Measurements from ENCODE around the gene SEC11A. TPM values are rescaled to one million over a fixed set of nuclear protein-coding genes. Genes with fewer than 3 reads are reported as not detected.
"Not testable (repeated sequence)": the region's sequence is repeated elsewhere in the genome, so short reads cannot be mapped to it uniquely, and the experiment has no call there.

SEC11A gene
- polyA plus RNA-seq, 10 donors = 275 to 352 (median 300) TPM

DNA sequence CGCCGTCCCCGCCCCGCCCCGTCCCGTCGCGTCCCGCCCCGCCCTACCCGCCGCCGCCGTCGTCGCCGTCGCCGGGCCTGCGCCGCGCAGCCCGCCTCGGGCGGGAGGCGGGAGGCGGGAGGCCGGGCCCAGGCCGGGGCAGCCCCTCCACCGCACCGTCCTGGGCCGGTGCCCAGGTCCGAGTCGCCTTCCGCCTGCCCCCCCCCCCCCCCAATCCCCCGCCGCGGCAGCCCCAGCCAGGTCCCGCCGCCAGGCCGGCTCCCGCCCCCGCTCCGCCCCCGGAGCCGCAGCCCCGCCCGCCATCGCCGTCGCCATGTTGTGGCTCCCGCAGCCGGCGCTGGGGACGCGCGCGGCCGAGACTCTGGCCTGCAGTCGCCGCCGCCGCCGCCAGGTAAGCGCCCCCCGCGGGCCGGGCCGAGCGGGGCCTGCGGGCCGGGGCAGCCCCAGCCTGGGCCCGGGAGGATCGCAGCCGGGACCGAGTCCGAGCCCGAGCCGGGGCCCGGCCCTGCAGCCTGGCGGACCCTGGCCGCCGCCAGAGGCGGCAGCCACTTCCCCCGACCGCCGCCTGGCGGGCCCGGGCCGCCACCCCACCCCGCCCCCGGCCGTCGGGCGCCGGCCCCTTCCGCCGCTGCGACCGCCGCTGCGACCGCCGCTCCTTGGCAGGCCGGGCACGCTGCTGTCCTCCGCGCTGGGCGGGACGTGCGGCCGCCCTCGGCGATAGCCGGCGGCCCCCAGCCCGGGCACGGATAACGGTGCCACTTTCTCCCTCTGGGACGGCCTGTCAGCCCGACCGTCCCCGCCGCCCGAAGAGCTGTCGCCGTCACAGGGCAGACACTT is 32.6 kb upstream of the SEC11A start, which contains the start of gene ZNF592:
TSS of gene ZNF592 (plus strand) at position 319 of the 837 bp plus-strand sequence. CDS start 34,084 bp downstream, outside the sequence.
- peak; percentile 74 to 90 (median 89) for DNase-seq

DNA sequence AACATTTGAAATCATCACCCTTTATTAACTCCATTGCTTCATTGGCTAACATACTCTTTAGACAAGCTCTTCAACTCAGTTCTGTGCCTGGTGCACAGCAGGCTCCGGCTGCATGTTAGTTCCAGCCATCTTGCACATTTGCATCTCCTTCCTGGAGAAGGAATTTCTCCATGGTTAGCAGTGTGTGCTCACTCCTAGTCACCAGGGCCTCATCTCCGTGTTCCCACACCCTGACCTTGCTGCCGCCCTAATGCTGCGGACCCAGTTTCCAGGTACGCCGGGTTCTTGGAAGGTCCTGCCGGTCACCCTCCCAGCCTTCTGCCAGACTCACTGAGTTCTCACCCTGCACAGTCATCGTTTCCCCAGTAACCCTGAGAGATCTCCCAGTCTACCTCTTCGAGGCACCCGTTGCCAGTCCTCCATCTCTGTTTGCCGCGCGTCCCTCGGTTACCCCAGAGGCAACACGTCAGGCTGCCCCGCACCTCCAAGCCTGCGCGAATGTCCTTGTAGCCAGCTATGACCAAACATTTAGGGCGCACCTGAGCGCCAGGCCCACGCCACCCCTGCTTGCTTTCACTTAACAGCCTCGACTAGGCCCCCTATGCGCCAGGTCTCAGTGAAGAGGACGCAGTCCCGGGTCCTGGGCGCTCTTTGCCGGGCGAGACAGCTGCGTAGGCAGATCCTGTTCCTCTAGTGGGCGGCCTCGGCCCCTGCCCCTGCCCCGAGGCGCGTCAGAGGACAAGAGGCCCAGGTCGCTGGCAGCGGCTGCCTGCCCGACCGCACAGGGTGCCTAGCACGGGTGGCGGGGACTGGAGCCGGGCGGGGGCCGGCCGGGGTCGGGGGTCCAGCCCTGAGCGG is 31.7 kb upstream of the SEC11A start:
- DNase-seq = peak; percentile 68 to 93 (median 72)

DNA sequence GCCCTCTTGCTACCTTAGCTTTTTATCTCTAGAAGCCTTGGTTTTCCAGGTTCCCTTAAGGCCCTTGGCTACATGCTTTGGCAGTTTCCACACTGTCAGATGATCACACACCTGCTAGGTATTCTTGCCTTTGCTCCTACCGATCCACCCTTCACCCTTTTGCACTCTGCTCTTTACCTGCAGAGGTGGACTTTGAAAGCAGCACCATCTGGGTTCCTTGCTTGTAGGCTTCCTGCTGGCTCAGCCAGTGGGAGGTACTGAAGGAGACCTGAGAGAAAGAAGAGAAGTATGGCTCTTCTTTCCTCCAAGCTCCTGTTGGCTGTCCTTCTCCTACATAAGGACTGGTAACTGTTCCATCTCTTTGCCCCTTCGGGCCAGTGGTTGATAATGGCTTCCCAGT is 25.2 kb upstream of the SEC11A start:
- DNase-seq = no peak

DNA sequence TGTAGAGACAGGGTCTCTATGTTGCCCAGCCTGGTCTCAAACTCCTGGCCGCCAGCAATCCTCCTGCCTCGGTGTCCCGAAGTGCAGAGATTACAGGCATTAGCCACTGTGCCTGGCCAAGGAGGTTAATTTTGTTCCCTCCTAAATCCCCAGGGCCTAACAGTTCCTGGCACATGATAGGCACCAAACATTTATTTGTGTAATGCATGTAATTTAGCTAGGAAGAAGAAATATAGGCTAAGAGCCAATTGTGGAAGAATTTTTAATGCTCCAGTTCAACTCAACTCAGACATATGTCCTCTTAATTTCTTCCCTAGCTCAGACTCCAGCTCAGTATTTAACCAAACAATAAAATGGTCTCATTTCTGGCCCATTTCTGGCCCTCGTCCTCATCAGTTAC is 24.8 kb upstream of the SEC11A start:
- no peak for DNase-seq

DNA sequence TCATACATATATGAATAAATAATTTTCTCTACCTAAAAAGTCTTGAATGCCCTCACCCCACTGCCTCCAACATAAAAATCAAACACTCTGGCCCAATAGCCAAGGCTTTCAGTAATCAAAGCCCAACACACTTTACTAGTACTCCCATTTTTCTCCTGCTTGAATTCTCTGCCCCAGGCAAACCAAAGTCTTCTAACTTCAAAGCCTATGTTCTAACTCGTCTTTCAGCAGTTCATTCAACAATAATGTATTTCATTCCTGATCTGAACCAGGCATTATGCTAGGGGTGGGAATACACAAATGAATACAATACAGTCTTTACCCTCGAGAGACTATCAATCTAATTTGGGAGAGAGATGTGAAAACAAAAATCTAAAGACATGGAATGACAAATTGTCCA is 21.1 kb upstream of the SEC11A start:
- DNase-seq = no peak

DNA sequence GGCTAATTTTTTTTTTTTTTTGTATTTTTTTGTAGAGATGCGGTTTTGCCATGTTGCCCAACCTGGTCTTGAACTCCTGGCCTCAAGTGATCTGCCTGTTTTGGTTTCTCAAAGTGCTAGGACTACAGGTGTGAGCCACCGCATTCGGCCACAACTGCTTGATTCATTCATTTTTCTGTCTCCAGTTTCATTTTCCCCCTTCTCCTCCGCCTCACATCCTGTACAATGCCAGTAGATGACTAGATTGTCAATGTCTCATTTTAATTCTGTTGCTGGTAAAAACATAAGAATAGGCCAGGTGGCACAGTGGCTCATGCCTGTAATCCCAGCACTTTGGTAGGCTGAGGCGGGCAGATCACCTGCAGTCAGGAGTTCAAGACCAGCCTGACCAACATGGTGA is 20.4 kb upstream of the SEC11A start:
- DNase-seq = no peak

DNA sequence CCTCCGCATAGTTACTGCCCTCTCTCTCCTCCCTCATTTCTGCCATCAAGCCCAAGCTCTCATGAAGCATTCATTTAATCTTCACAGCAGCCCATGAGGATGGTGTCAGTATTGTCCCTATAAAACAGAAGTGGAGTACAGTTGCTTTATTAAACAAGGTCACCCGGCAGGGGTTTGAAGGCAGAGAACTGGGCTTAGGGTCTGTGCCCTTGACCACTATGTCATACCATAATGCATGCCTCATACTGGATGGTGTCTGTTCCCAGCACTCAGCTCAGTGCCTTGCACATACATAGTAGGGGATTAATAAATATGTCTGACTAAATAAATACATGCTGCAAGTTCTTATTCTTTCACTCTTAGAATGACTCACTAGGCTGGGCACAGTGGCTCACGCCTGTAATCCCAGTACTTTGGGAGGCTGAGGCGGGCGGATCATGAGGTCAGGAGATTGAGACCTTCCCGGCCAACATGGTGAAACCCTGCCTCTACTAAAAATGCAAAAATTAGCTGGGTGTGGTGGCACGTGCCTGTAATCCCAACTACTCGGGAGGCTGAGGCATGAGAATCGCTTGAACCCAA is 19.6 kb upstream of the SEC11A start:
- DNase-seq = not testable (repeated sequence)

DNA sequence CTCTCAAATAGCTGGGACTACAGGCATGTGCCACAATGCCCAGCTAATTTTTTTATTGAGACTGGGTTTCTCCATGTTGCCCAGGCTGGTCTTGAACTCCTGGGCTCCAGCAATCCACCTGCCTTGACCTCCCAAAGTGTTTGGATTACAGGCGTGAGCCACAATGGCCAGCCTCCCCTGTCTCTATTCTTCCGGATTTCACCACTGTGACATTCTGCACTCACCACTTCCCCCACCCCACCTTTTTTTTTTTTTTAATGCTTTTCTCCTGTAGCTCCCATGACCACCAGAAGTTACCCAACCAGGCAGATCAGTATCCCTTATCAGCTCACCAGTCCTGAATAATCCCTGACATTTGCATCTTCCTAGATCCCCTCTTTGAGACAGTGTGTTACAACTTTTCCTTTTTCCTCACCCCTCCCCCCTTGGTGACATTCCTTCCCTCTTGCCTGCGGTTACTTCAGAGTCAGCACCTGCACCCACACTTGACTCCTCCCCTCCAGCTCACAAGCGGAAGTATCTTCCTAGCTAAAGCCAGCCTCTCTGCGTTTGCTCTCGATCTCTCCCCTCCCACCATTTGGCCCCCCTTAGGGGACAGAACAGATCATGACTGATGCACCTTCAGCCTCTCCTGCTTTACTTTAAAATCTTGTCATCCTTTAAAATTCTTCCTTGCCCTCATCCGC is 19.0 kb upstream of the SEC11A start:
- peak in 2 of 3 donors; percentile 26 to 52 for DNase-seq

DNA sequence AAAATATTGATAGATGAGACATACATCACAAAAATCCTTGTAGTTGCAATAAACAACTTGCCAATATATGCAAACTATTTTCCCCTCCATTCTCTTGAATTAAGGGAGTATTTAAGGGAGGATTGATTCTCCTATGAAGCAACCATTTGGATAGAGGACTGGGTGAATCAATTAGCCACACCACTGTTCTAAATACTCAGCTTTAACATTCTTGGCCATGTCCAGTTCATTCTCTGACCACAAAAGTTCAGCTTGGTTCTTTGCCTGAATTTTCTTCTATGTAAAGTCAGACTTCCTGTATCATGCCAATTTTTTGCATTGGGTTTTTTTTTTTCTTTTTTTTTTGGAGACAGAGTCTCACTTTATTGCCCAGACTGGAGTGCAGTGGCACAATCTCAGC is 15.8 kb upstream of the SEC11A start:
- peak in 1 of 3 donors; percentile 23 for DNase-seq

DNA sequence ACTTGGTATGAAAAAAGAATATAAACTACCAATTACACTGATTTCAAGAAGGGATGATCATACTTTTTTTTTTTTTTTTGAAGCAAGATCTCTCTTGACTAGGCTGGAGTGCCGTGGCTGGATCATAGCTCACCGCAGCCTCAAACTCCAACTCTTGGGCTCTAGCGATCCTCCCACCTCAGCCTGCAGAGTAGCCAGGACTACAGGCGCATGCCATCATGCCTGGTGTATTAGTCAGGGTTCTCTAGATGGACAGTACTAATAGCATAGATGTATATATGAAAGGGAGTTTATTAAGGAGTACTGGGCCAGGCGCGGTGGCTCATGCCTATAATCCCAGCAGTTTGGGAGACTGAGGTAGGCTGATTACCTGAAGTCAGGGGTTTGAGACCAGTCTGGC is 11.5 kb upstream of the SEC11A start:
- DNase-seq = no peak

DNA sequence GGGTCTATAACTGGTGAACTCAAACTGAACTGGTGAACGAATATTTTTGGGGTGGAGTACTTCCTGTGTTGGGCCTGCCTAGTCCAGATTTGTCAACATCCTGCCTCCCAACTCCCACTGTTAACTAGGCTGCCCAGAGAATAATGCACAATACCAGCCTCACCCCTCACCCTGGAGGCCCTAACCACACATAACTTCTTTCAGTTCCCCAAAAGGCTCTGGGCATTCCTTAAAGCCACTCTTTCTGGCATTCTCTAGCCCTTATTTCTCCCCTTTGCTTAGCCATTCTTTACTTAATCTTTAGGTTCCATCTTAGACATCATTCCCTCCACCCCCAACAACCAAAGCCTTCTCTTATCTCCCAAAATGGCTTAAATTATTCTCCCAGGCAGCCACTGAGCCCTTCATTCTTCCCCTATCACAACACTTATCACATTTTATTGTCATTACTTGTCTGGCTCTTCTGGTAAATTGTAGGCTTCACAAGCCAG is 9.1 kb upstream of the SEC11A start:
- peak in 2 of 3 donors; percentile 22 to 29 for DNase-seq

DNA sequence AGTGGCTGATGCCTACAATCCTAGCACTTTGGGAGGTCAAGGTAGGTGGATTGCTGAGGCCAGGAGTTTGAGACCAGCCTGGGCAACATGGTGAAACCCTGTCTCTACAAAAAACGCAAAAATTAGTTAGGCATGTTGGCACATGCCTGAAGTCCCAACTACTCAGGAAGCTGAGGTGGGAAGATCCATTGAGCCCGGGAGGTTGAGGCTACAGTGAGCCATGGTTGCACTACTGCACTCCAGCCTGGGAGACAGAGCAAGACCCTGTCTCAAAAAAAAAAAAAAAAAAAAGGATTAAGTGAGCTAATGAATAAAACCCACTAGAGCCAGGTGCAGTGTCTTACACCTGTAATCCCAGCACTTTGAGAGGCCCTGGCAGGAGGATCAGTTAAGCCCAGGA is 6.7 kb upstream of the SEC11A start:
- DNase-seq = no peak

DNA sequence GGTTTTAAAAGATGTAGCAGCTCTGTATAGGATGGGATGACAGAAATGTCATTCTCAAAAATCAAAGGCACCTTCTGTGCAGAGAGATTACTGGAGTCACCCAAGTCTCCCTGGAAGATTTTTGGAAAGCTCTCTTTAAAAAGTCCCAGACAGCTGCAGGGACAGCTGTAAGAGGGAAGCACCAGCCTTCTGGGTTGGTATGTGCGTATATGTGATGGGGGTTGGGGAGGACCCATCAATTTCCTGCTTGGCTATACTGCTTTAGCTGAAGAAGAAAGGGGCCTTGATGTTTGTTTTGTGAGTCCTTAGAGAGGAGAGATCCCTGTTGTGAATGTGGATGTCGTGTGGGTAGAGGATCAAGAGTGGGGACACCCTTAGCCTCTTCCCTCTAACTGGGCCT is 5.4 kb upstream of the SEC11A start:
- DNase-seq = peak in 2 of 3 donors; percentile 18 to 22

DNA sequence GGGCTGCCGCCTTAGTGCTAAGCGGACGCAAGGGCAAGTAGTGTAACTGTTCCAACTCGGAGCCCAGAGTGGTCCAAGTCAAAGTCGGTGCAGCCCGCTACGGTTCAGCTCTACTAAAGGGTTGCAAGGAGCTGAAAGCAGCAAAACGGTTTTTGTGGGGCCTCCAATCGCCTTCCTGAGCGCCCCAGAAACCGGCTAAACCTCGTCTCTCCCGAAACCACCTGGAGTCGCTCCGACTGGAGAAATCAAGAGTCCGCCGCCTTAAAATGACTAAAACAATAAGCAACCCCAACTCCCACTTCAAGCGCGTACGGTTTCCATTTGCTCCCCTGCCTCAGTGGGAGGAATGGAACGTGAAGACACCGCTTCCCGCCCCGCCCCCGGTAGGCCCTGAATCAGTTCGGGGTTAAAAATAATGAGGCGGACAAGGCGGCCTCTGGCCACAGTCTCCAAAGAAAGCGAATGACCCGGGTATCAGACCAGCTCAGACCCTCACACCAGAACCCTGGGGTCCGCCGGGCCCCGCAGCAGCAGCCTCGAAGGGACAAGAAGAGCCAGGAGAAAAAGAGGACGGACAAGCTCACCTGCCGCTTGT is 401 bp downstream of the SEC11A start:
- peak in 1 of 3 donors; percentile 14 for DNase-seq

DNA sequence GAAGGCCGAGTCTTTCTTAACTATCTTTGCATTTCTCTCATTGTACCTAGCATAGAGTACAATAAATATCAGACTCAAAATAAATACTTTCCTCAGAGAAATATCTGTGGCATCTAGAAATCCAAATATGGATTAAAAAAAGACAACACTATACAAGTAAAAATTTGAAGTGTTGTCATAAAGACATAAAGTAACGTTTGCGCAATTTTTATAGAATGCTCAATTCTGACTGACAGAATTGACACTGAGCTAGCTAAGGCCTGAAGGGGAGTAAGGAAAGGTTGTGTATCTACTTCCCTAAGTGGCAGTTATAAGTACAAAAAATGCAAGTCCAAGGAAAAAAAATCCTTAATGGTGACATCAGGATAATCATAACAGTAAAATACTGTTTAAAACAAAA is 1.1 kb downstream of the SEC11A start:
- DNase-seq = no peak

DNA sequence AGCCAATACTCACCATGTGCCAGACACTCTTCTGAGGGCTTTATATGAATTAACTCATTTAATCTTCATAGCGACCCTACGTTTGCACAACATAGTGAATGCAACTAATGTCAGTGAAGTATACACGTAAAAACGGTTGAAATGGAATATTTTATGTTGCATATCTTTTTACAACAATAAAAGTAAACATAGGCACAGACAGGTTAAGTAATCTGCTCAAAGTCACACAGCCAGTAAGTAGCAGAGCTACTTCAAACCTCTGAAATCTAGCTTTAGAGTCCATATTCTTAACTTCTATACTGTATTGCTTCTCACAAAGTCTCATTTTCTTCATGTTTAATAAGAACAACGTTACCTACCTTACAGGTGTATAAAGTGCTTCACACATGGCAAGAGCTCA is 1.6 kb downstream of the SEC11A start:
- DNase-seq = no peak

DNA sequence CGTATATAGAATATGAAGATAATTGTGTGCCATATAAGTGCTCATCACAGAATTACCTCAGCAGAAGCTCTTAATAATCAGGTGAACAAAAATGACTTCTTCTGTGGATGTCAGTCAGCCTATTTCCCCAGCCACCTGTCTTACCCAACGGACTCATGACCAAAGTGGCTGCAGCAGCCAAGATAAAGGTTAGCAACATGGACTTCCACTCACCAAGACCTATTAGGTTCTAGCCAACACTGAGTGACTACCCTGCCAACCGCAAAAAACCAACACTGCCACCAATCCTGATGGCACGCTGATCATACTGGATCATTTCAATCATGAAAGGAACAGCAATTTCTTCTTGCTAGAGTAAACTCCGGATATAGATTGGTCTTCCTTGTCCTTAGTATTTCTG is 12.1 kb downstream of the SEC11A start:
- DNase-seq = no peak

DNA sequence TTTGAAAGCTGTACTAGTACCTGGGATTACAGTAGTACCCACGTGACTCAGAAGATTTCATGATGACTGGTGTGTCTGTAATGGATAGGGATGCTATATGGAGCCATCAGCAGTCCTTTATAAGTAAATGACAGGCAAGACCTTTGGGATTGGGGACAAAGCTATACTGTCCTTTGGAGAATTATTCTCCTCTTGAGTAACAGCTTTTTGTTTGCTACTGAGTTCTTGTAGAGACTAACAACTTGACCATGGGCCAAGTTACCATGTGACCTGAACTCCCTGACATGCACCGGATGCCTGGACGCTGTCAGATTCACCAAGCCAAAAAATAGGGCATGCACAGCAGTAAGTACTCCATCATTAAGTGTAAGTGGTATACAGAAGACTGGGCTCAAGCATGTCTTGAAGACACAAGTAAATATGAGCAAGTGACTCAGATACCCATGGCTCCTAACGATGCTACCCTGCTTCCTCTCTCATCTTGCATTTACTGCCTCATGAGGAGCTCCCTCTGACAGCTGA is 12.9 kb downstream of the SEC11A start:
- DNase-seq = peak in 2 of 3 donors; percentile 17 to 42

DNA sequence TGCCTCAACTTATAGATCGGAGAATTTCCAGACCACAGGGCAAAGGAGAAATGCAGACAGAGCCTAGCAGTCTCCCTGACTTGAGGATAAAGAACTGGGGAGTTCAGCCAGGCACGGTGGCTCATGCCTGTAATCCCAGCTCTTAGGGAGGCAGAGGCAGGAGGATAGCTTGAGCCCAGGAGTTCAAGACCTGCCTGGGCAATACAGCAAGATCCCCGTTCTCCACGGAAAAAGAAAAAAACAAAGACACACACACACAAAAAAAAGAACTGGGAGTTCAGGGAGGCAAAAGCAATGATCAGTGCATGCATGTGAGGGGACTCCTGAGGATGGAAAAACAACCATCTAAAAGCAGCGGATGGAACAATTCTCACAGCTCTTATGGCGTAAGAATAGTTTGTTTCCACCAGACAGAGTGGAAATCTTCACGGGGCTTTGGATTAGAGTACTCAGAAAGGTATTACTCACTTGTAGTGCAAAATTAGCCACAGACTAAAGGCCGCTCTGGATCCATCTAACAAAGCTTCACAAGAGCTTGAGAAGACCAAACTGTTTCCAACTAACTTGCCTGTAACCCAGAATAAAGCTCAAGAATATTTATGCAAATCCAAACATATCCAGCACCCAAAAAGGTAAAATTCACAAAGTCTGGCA is 16.3 kb downstream of the SEC11A start:
- no peak for DNase-seq

DNA sequence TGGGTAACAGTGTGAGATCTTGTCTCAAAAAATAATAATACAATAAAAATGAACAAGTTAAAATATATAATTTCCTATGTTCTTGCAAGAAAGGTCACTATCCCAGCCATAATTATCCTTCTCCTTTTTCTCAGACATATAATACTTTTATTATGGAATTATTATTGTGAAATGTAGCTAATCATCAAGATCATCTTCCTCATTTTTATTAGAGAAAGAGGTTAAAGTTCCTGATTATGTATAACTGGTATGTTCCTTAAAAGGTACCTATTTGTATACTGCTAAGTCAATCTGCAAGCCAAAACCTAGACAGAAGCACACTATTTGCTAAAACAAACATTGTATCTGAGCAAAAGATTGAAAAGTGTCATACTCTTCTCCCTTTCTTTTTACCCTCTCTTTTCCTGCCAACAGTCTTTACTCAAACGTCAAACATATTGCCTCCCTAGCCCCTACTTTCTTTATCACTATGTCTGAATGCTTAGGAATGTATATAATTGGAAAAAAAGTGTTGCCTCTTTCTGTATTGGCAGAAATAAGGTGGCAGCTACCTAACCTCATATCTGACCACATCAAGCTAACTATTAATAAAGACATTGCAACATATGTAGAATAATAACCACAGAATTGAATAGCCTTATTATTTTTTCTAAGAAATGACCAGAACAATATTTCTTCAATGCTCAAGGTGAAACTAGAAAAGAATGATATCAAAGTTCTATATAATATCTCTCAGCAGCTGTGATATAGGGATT is 18.5 kb downstream of the SEC11A start:
- DNase-seq = no peak

All from muscle of back (tissue), 11 donors.